Suprapubic skin (tissue), 3 donors: ENCODE data around the gene SLC35F1.

Experiments used
- POLR2A ChIP-seq, 2 donors: fragments of 450-650 bp; IDR thresholded peaks; one replicate each; pipeline ENCODE4 v1.6.1; 2017; ENCODE audit warnings: antibody characterized with exemption in 2 of 2, mild to moderate bottlenecking in 2 of 2, moderate library complexity in 2 of 2
- TF ChIP-seq, protein P1 (sequence below), 2 donors: fragments of 200-600 bp in 1 of 2; fragments of 450-650 bp in 1 of 2; sonication (generic) in 1 of 2; IDR thresholded peaks; one replicate each; pipeline ENCODE4 v1.5.1; 2016 to 2019; ENCODE audit warnings: antibody characterized with exemption in 2 of 2, mild to moderate bottlenecking in 1 of 2, moderate library complexity in 1 of 2

DNA sequence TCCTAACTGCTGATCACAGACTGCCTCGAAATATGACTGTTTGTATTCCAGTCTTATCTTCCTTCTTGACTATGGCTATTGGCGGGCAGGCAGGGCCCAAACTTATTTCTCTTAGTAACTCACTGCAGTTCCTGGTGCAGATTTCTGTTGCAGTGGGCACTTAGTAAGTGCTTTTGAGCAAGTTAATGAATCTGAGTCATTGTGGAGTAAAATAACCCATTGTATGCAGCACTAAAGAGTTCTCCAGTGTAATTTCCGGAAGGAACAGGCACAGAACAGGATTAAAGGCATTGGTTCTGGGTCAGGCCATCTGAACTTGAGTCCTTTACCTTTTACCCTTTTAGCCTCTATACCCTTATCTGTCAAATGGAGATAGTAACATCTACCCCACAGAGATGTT is 23.6 kb downstream of the SLC35F1 start:
- TF ChIP-seq, protein P1, sequence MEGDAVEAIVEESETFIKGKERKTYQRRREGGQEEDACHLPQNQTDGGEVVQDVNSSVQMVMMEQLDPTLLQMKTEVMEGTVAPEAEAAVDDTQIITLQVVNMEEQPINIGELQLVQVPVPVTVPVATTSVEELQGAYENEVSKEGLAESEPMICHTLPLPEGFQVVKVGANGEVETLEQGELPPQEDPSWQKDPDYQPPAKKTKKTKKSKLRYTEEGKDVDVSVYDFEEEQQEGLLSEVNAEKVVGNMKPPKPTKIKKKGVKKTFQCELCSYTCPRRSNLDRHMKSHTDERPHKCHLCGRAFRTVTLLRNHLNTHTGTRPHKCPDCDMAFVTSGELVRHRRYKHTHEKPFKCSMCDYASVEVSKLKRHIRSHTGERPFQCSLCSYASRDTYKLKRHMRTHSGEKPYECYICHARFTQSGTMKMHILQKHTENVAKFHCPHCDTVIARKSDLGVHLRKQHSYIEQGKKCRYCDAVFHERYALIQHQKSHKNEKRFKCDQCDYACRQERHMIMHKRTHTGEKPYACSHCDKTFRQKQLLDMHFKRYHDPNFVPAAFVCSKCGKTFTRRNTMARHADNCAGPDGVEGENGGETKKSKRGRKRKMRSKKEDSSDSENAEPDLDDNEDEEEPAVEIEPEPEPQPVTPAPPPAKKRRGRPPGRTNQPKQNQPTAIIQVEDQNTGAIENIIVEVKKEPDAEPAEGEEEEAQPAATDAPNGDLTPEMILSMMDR (IDR thresholded peaks at IDR 0.05) = no peak
- TF ChIP-seq POLR2A (IDR thresholded peaks at IDR 0.05) = no peak
